PC-9 (cell line): ENCODE results near the gene TRIM3.
"Not testable (repeated sequence)": the region's sequence is repeated elsewhere in the genome, so short reads cannot be mapped to it uniquely, and the experiment has no call there.

Source experiments
- EZH2 ChIP-seq: fragments of 200-600 bp; sonication (generic); IDR thresholded peaks from 2 replicates; pipeline ENCODE4 v1.8.0; 2017; ENCODE audit warnings: antibody characterized with exemption, low read depth
- TF ChIP-seq, protein P1 (sequence below): fragments of 200-600 bp; sonication (generic); conservative IDR thresholded peaks from 2 replicates; pipeline ENCODE4 v1.6.1; 2017; ENCODE audit warnings: mixed run types, antibody characterized with exemption, mild to moderate bottlenecking, moderate library complexity

DNA sequence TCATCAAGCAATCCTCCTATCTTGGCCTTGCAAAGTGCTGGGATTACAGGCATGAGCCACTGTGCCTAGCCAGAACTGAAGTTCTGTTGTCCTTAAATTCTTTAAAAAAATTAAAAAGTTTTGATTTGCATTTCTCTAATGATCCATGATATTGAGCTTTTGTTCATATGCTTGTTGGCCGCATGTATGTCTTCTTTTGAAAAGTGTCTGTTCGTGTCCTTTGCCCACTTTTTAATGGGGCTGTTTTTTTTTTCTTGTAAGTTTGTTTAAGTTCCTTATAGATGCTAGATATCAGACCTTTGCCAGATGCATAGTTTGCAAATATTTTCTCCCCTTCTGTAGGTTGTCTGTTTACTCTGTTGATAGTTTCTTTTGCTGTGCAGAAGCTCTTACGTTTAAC, 48.2 kb upstream of the TRIM3 start:
- TF ChIP-seq EZH2, result not testable (repeated sequence)
- TF ChIP-seq, protein P1, sequence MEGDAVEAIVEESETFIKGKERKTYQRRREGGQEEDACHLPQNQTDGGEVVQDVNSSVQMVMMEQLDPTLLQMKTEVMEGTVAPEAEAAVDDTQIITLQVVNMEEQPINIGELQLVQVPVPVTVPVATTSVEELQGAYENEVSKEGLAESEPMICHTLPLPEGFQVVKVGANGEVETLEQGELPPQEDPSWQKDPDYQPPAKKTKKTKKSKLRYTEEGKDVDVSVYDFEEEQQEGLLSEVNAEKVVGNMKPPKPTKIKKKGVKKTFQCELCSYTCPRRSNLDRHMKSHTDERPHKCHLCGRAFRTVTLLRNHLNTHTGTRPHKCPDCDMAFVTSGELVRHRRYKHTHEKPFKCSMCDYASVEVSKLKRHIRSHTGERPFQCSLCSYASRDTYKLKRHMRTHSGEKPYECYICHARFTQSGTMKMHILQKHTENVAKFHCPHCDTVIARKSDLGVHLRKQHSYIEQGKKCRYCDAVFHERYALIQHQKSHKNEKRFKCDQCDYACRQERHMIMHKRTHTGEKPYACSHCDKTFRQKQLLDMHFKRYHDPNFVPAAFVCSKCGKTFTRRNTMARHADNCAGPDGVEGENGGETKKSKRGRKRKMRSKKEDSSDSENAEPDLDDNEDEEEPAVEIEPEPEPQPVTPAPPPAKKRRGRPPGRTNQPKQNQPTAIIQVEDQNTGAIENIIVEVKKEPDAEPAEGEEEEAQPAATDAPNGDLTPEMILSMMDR, result not testable (repeated sequence)
